ENCODE measurements around the gene PTCH1.

- TF ChIP-seq EZH2 (IDR thresholded peaks at IDR 0.05) (no peak), POLR2AphosphoS5 (IDR thresholded peaks at IDR 0.05; ENCODE audit: borderline replicate concordance, low read depth, low read length) (no peak)
Observed at GRCh38 chr9:95431286-95431685, 85.5 kb downstream of the PTCH1 start.
